ENCODE results near the gene DHODH.
"Not testable (repeated sequence)": the region's sequence is repeated elsewhere in the genome, so short reads cannot be mapped to it uniquely, and the experiment has no call there.

The DHODH gene

GRCh38 chr16:72054254-72054847, 45.8 kb downstream of the DHODH start, which contains the start of gene HP:
TSS of gene HP (plus strand) at chr16:72054505. CDS start at chr16:72054653, 148 bp downstream.
- DNase-seq (ENCODE audit: low read depth in 2 of 2), result not testable (repeated sequence)

GRCh38 chr16:72055911-72056310, 47.4 kb downstream of the DHODH start:
- DNase-seq (ENCODE audit: low read depth in 2 of 2), result no peak

GRCh38 chr16:72057313-72057712, 48.8 kb downstream of the DHODH start:
- DNase-seq (ENCODE audit: low read depth in 2 of 2), result not testable (repeated sequence)

- not testable (repeated sequence) for DNase-seq (ENCODE audit: low read depth in 2 of 2)
Observed at GRCh38 chr16:72059060-72059459, 50.5 kb downstream of the DHODH start.

- DNase-seq (ENCODE audit: low read depth in 2 of 2), result no peak
Observed at GRCh38 chr16:72060405-72060804, 51.9 kb downstream of the DHODH start.

GRCh38 chr16:72061564-72061963, 53.0 kb downstream of the DHODH start:
- DNase-seq (ENCODE audit: low read depth in 2 of 2), result no peak

GRCh38 chr16:72064361-72064894, 55.9 kb downstream of the DHODH start:
- DNase-seq (ENCODE audit: low read depth in 2 of 2), result no peak

GRCh38 chr16:72066747-72067146, 58.2 kb downstream of the DHODH start:
- no peak for DNase-seq (ENCODE audit: low read depth in 2 of 2)

- DNase-seq (ENCODE audit: low read depth in 2 of 2), result no peak
Observed at GRCh38 chr16:72068930-72069329, 60.4 kb downstream of the DHODH start.

- DNase-seq (ENCODE audit: low read depth in 2 of 2), result no peak
Observed at GRCh38 chr16:72072514-72073342, 64.2 kb downstream of the DHODH start.

GRCh38 chr16:72073560-72074230, 65.2 kb downstream of the DHODH start:
- DNase-seq (ENCODE audit: low read depth in 2 of 2), result no peak

- not testable (repeated sequence) for DNase-seq (ENCODE audit: low read depth in 2 of 2)
Observed at GRCh38 chr16:72075067-72075466, 66.5 kb downstream of the DHODH start.

All from fibroblast of skin of left biceps (primary cell).